ENCODE results near the gene NOTO. TPM values are rescaled to one million over a fixed set of nuclear protein-coding genes. Genes with fewer than 3 reads are reported as not detected.

Gene NOTO
- total and polyA plus RNA-seq, 2 experiments from 2014 or later = not detected

DNA sequence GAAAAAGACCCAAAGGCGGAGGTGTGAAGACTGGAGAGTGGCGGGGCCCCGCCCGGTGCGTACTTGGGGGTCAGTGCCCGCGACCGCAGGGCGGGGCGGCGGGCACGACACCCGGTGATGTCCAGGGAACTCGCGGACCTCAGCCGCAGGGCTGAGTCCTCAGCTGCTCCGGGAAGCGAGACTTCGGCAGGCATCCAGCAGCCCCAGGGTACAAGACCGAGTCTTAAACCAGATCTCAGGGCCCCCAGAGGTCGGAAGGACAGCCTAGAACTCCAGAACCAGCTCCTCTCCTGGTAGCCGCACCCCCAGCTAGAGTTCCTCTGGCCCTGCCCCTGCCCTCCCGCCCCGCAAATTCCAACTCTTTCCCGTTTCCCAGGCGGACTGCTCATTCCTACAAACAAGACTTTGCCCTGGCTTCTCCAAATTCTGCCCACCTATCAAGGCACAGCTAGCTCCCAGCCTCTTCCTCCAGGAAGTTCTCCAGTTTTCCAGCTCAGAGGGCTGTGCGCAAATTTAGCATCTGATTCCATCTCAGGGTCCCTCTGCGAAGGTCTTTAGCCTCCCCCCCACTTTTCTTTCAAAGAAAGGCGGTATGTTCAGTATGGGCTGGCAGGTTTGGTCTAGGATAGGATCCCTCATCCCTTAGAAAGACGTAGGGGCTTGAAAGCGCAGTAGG is 26.0 kb upstream of the NOTO start:
- peaks cover 11% of the 10 kb centered on the region for H3K4me1 ChIP-seq (ENCODE audit: low read depth)
- H3K36me3 ChIP-seq = no peaks in the 10 kb centered on the region
- H3K4me3 ChIP-seq = peak overlapping the region; percentile 28
- no peaks in the 10 kb centered on the region for H3K9me3 ChIP-seq (ENCODE audit: low read depth)
- H3K27ac ChIP-seq = no peak overlapping the region
- TF ChIP-seq, protein P1, sequence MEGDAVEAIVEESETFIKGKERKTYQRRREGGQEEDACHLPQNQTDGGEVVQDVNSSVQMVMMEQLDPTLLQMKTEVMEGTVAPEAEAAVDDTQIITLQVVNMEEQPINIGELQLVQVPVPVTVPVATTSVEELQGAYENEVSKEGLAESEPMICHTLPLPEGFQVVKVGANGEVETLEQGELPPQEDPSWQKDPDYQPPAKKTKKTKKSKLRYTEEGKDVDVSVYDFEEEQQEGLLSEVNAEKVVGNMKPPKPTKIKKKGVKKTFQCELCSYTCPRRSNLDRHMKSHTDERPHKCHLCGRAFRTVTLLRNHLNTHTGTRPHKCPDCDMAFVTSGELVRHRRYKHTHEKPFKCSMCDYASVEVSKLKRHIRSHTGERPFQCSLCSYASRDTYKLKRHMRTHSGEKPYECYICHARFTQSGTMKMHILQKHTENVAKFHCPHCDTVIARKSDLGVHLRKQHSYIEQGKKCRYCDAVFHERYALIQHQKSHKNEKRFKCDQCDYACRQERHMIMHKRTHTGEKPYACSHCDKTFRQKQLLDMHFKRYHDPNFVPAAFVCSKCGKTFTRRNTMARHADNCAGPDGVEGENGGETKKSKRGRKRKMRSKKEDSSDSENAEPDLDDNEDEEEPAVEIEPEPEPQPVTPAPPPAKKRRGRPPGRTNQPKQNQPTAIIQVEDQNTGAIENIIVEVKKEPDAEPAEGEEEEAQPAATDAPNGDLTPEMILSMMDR (IDR thresholded peaks at IDR 0.05; ENCODE audit: low read depth, low read length) = no peak
- peaks cover 94% of the 10 kb centered on the region for H3K27me3 ChIP-seq
- peak in 1 of 2 donors; percentile 41 for DNase-seq (ENCODE audit: low read depth in 1 of 2, low spot score in 1 of 2)

DNA sequence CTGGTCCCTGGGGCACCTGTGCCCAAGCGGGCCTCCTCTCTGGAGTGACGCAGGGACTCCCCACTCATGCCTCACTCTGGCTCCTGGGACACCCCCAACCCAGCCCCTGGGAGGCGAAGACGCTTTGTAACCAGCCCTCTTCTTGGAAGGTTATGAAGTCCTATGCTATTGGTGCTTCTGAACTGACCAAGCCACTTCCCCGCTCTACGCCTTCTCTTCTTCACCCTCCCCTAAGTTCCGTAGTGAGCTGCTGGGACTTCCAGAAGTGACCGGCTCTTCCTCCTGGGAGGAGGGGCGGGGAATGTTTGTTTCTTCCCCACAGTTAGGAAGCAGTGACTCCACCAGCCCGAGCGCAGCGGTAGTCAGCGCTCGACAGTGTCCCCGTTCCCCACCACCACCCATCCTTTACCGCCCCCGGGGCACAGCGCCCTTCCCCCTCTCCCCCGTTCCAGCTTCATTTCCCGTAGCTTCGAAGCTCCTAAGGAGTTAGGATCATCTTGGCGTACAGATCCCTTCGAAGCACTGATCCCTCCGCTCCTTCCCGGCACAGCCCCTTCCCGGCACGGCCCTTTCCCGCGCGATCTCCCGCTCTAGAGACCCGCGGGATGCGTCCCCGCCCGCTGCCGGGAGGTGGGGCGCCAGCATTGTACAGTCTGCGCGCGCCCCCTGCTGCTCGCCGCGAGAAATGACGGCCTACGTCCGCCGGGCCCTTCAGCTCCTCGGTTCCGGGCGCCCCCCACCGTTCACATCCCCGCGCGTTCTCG is 25.3 kb upstream of the NOTO start:
- Histone ChIP-seq H3K4me3 (peak overlapping the region; percentile 36), H3K27ac (no peak overlapping the region), H3K4me1 (ENCODE audit: low read depth) (peaks cover 11% of the 10 kb centered on the region), H3K36me3 (no peaks in the 10 kb centered on the region), H3K27me3 (peaks cover 90% of the 10 kb centered on the region), H3K9me3 (ENCODE audit: low read depth) (no peaks in the 10 kb centered on the region)
- TF ChIP-seq, protein P1 (IDR thresholded peaks at IDR 0.05; ENCODE audit: low read depth, low read length) = peak; percentile 95
- peak; percentile 92 to 93 for DNase-seq (ENCODE audit: low read depth in 1 of 2, low spot score in 1 of 2)

DNA sequence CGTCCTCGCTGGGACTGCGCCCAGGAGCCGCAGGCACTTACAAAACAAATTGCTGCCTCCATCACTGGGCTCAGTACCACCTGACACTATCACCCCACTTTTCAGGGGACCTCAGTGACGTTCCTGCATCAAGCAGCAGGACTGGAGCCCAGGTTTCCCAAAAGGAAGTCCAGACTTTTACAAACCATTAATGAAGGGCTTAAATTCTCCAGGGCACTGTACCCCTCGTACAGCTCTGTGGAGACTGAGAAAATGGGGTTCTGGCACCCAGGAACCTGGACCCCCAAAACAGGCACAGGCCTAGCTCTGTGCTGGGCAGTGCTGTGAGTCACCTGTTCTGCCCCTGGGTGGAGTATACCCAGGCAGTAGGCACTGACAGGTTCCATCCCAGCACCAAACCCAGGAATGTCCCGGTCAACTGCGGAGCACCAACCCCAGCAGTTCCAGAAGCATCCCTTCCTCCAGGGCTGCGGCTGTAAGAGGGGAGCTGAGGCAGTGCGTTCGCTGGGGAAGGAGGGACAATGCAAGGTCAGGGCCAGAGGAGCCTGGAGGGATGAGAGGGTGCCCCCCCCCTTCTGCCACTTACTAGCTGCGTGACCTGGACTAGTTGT is 24.6 kb upstream of the NOTO start:
- no peak overlapping the region for H3K27ac ChIP-seq
- TF ChIP-seq, protein P1 (IDR thresholded peaks at IDR 0.05; ENCODE audit: low read depth, low read length) = no peak
- no peak for DNase-seq (ENCODE audit: low read depth in 1 of 2, low spot score in 1 of 2)
- H3K36me3 ChIP-seq = no peaks in the 10 kb centered on the region
- H3K4me1 ChIP-seq (ENCODE audit: low read depth) = peaks cover 11% of the 10 kb centered on the region
- peaks cover 92% of the 10 kb centered on the region for H3K27me3 ChIP-seq
- H3K9me3 ChIP-seq (ENCODE audit: low read depth) = no peaks in the 10 kb centered on the region
- H3K4me3 ChIP-seq = no peak overlapping the region

DNA sequence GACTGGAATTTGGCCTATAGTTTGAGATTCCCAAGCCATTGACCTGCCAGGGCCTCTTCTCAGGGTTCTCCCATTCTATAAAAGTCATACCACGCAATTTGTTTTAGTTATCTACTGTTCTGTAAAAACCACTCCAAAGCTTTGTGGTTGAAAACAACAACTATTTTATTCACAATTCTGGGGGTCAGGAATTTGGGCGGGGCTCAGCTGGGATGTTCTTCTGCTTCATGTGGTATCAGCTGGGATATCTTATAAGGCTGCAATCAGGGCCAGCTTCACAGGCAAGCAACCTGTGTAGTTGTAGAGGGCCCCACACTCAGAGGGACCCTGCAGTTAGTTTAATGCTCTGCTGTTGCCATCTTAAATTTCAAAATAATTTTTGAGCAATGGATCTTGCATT is 16.4 kb upstream of the NOTO start:
- H3K9me3 ChIP-seq (ENCODE audit: low read depth) = no peaks in the 10 kb centered on the region
- no peak overlapping the region for H3K27ac ChIP-seq
- H3K27me3 ChIP-seq = peaks cover 77% of the 10 kb centered on the region
- no peaks in the 10 kb centered on the region for H3K36me3 ChIP-seq
- no peaks in the 10 kb centered on the region for H3K4me1 ChIP-seq (ENCODE audit: low read depth)
- DNase-seq (ENCODE audit: low read depth in 1 of 2, low spot score in 1 of 2) = no peak
- no peak overlapping the region for H3K4me3 ChIP-seq
- TF ChIP-seq, protein P1 (IDR thresholded peaks at IDR 0.05; ENCODE audit: low read depth, low read length) = no peak

DNA sequence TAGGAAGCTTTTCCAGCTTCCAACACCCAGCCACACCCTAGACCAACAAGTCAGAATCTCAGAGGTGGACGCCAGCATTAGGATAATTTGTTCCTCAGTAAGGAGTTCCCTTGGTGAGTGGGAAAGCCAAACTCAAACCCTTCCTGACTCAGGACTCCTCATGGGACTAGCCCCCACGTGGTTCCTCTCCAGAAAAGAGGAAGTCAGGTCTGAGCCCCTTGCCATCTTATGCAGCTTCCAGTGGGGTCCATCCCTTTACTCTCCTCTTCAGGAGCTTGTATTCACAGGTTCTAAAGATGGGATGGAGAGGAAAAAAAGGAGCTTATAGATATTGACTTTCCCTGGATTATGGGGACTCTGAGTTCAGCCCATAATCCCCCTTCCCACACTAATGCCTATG is 14.8 kb upstream of the NOTO start:
- no peaks in the 10 kb centered on the region for H3K4me1 ChIP-seq (ENCODE audit: low read depth)
- no peaks in the 10 kb centered on the region for H3K36me3 ChIP-seq
- no peak overlapping the region for H3K4me3 ChIP-seq
- TF ChIP-seq, protein P1 (IDR thresholded peaks at IDR 0.05; ENCODE audit: low read depth, low read length) = no peak
- H3K27me3 ChIP-seq = peaks cover 82% of the 10 kb centered on the region
- no peaks in the 10 kb centered on the region for H3K9me3 ChIP-seq (ENCODE audit: low read depth)
- no peak for DNase-seq (ENCODE audit: low read depth in 1 of 2, low spot score in 1 of 2)
- H3K27ac ChIP-seq = no peak overlapping the region
